HepG2 (cell line): ENCODE results near the gene TMEM121. TPM values are rescaled to one million over a fixed set of nuclear protein-coding genes. Genes with fewer than 3 reads are reported as not detected.

ENCODE experiments used
- ELF1 ChIP-seq: sonication (generic); formaldehyde crosslinking; IDR thresholded peaks from 2 replicates; pipeline ENCODE4 v1.4.0; 2020; ENCODE audit warnings: missing genetic modification reagents
- MED13 ChIP-seq: sonication (generic); formaldehyde crosslinking; IDR thresholded peaks from 2 replicates; pipeline ENCODE4 v1.5.0; 2020; ENCODE audit warnings: missing genetic modification reagents
- MIXL1 ChIP-seq: IDR thresholded peaks from 2 replicates; pipeline ENCODE4 v1.6.1; 2016
- POLR2AphosphoS5 ChIP-seq: IDR thresholded peaks from 2 replicates; pipeline ENCODE4 v1.6.1; 2012; ENCODE audit warnings: low read depth, low read length
- SMAD9 ChIP-seq: sonication (generic); formaldehyde crosslinking; IDR thresholded peaks from 2 replicates; pipeline ENCODE4 v1.5.1; 2020; ENCODE audit warnings: mild to moderate bottlenecking, missing genetic modification reagents
- YY1 ChIP-seq: IDR thresholded peaks from 2 replicates; pipeline ENCODE4 v1.6.1; 2011; ENCODE audit warnings: low read length, low read depth, moderate library complexity, mild to moderate bottlenecking; ENCODE audit not compliant: insufficient read depth, insufficient replicate concordance
- ZKSCAN8 ChIP-seq: IDR thresholded peaks from 2 replicates; pipeline ENCODE4 v1.6.1; 2016; ENCODE audit warnings: borderline replicate concordance, missing genetic modification reagents, missing compliant biosample characterization
- ZNF335 ChIP-seq: sonication (generic); formaldehyde crosslinking; IDR thresholded peaks from 2 replicates; pipeline ENCODE4 v1.4.0; 2020; ENCODE audit warnings: missing genetic modification reagents
- ZNF788 ChIP-seq: sonication (generic); formaldehyde crosslinking; IDR thresholded peaks from 2 replicates; pipeline ENCODE4 v1.5.0; 2020; ENCODE audit warnings: mild to moderate bottlenecking, missing genetic modification reagents, borderline replicate concordance
- ZSCAN31 ChIP-seq: sonication (generic); formaldehyde crosslinking; IDR thresholded peaks from 2 replicates; pipeline ENCODE4 v1.5.0; 2020; ENCODE audit warnings: low read depth, mild to moderate bottlenecking, missing genetic modification reagents
- polyA plus RNA-seq, 8 experiments: library from polyadenylated mRNA; depleted of rRNA in 3 of 8; stranded (reverse) in 7 of 8; unstranded in 1 of 8; fragments of >200 nt; fragmentation: Illumina TruSeq in 4 of 8; extraction: Trizol in 4 of 8; gene quantifications; 2 replicates each; pipeline versions ENCODE4 v1.2.1 to v1.2.3, GENCODE V29; 2011 to 2016; ENCODE audit warnings: low read depth in 4 of 8, missing spikeins in 1 of 8, mixed read lengths in 1 of 8; ENCODE audit not compliant: insufficient read depth in 1 of 8
- total RNA-seq, 5 experiments: library from RNA; depleted of rRNA; stranded (reverse); fragments of >200 nt; fragmentation: Illumina TruSeq; extraction: Trizol; gene quantifications; 2 replicates each; pipeline ENCODE4 v1.2.3, GENCODE V29; 2016; ENCODE audit warnings: low read depth in 1 of 5
- TF ChIP-seq, protein P1 (sequence below): sonication (generic); formaldehyde crosslinking; IDR thresholded peaks from 2 replicates; pipeline ENCODE4 v1.4.0; 2020; ENCODE audit warnings: missing genetic modification reagents, borderline replicate concordance
- TF ChIP-seq, protein P2 (sequence below): sonication (generic); formaldehyde crosslinking; IDR thresholded peaks from 2 replicates; pipeline ENCODE4 v1.4.0; 2020; ENCODE audit warnings: missing genetic modification reagents
- TF ChIP-seq, protein P3 (sequence below): sonication (generic); formaldehyde crosslinking; IDR thresholded peaks from 2 replicates; pipeline ENCODE4 v1.5.0; 2020; ENCODE audit warnings: mild to moderate bottlenecking, missing genetic modification reagents
- TF ChIP-seq, protein P4 (sequence below): sonication (generic); formaldehyde crosslinking; IDR thresholded peaks from 2 replicates; pipeline ENCODE4 v1.4.0; 2020; ENCODE audit warnings: missing genetic modification reagents
- TF ChIP-seq, protein P5 (sequence below): fragments of 450-650 bp; IDR thresholded peaks from 2 replicates; pipeline ENCODE4 v1.6.1; 2017; ENCODE audit warnings: mild to moderate bottlenecking

TMEM121 gene
- total and polyA plus RNA-seq, 2 of the 13 experiments (the other 11 are each of a cell fraction or from before 2014, with no cell fraction given) = 6.6 to 19.0 TPM

DNA sequence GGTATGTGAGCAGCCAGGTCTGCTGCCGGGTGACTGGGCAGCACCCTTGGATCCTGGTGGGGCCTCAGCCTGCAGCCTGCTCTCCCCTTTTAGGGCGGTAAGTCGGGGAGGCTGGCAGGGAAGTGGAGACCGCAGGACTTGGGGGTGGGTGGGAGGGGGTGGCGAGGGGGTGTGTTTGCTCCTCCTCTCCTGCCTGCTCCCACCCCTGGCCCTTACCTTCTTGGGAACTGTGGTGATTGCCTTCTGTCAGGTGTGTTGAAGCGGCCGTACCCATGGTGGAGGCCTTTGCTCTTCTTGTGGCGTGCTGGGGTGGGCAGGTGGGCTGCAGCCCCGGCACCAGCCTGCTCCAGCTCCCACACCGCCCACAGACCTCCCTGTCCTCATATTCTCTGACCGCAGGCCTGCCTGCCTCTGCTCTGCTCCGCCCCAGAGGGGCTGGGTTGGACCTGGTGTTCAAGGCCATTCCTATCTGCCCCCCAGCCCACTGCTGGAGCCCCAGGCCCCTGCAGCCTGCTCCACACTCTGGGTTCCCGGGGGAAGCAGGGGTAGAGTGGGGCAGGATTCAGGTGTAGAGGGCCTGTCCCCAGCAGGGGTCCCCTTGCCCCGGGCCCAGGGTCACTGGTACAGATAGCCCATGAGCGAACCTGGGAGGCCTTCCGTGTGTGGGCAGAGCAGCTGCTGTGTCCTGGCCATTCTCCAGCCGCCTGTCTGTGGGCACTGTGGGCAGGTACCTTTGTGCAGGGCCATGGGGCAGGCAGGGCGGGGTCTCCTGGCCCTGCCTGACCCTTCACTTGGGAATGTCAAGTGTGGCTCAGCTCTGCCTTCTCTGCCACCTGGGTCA, 30.2 kb upstream of the TMEM121 start (continued):
- peak; percentile 39; the same call in 1 of the 2 replicates for TF ChIP-seq ZKSCAN8 (CRISPR knock-in tag)
- TF ChIP-seq ZSCAN31 = no peak
- 0 out of 2 replicates have a peak, but pooled peaks have one; percentile 23 for TF ChIP-seq ZNF335 (CRISPR knock-in tag)
- TF ChIP-seq ZNF788 = peak; percentile 60; the same call in 1 of the 2 replicates
- TF ChIP-seq POLR2AphosphoS5 = peak; percentile 90
- TF ChIP-seq YY1 = peak; percentile 60
- no peak; the same call in 1 of the 2 replicates for TF ChIP-seq MED13
- TF ChIP-seq, protein P1, sequence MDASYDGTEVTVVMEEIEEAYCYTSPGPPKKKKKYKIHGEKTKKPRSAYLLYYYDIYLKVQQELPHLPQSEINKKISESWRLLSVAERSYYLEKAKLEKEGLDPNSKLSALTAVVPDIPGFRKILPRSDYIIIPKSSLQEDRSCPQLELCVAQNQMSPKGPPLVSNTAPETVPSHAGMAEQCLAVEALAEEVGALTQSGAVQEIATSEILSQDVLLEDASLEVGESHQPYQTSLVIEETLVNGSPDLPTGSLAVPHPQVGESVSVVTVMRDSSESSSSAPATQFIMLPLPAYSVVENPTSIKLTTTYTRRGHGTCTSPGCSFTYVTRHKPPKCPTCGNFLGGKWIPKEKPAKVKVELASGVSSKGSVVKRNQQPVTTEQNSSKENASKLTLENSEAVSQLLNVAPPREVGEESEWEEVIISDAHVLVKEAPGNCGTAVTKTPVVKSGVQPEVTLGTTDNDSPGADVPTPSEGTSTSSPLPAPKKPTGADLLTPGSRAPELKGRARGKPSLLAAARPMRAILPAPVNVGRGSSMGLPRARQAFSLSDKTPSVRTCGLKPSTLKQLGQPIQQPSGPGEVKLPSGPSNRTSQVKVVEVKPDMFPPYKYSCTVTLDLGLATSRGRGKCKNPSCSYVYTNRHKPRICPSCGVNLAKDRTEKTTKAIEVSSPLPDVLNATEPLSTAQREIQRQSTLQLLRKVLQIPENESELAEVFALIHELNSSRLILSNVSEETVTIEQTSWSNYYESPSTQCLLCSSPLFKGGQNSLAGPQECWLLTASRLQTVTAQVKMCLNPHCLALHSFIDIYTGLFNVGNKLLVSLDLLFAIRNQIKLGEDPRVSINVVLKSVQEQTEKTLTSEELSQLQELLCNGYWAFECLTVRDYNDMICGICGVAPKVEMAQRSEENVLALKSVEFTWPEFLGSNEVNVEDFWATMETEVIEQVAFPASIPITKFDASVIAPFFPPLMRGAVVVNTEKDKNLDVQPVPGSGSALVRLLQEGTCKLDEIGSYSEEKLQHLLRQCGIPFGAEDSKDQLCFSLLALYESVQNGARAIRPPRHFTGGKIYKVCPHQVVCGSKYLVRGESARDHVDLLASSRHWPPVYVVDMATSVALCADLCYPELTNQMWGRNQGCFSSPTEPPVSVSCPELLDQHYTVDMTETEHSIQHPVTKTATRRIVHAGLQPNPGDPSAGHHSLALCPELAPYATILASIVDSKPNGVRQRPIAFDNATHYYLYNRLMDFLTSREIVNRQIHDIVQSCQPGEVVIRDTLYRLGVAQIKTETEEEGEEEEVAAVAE (CRISPR knock-in tag) = no peak
- TF ChIP-seq, protein P2, sequence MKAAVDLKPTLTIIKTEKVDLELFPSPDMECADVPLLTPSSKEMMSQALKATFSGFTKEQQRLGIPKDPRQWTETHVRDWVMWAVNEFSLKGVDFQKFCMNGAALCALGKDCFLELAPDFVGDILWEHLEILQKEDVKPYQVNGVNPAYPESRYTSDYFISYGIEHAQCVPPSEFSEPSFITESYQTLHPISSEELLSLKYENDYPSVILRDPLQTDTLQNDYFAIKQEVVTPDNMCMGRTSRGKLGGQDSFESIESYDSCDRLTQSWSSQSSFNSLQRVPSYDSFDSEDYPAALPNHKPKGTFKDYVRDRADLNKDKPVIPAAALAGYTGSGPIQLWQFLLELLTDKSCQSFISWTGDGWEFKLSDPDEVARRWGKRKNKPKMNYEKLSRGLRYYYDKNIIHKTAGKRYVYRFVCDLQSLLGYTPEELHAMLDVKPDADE (CRISPR knock-in tag) = no peak
- TF ChIP-seq, protein P3, sequence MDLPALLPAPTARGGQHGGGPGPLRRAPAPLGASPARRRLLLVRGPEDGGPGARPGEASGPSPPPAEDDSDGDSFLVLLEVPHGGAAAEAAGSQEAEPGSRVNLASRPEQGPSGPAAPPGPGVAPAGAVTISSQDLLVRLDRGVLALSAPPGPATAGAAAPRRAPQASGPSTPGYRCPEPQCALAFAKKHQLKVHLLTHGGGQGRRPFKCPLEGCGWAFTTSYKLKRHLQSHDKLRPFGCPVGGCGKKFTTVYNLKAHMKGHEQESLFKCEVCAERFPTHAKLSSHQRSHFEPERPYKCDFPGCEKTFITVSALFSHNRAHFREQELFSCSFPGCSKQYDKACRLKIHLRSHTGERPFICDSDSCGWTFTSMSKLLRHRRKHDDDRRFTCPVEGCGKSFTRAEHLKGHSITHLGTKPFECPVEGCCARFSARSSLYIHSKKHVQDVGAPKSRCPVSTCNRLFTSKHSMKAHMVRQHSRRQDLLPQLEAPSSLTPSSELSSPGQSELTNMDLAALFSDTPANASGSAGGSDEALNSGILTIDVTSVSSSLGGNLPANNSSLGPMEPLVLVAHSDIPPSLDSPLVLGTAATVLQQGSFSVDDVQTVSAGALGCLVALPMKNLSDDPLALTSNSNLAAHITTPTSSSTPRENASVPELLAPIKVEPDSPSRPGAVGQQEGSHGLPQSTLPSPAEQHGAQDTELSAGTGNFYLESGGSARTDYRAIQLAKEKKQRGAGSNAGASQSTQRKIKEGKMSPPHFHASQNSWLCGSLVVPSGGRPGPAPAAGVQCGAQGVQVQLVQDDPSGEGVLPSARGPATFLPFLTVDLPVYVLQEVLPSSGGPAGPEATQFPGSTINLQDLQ (CRISPR knock-in tag) = no peak
- TF ChIP-seq, protein P4, sequence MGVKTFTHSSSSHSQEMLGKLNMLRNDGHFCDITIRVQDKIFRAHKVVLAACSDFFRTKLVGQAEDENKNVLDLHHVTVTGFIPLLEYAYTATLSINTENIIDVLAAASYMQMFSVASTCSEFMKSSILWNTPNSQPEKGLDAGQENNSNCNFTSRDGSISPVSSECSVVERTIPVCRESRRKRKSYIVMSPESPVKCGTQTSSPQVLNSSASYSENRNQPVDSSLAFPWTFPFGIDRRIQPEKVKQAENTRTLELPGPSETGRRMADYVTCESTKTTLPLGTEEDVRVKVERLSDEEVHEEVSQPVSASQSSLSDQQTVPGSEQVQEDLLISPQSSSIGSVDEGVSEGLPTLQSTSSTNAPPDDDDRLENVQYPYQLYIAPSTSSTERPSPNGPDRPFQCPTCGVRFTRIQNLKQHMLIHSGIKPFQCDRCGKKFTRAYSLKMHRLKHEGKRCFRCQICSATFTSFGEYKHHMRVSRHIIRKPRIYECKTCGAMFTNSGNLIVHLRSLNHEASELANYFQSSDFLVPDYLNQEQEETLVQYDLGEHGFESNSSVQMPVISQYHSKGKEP (CRISPR knock-in tag) = peak; percentile 76; the same call in 1 of the 2 replicates
- peak; percentile 48; the same call in 1 of the 2 replicates for TF ChIP-seq MIXL1 (CRISPR knock-in tag)
- no peak for TF ChIP-seq SMAD9 (CRISPR knock-in tag)
- peak; percentile 16; the same call in 1 of the 2 replicates for TF ChIP-seq ELF1 (CRISPR knock-in tag)
- TF ChIP-seq, protein P5, sequence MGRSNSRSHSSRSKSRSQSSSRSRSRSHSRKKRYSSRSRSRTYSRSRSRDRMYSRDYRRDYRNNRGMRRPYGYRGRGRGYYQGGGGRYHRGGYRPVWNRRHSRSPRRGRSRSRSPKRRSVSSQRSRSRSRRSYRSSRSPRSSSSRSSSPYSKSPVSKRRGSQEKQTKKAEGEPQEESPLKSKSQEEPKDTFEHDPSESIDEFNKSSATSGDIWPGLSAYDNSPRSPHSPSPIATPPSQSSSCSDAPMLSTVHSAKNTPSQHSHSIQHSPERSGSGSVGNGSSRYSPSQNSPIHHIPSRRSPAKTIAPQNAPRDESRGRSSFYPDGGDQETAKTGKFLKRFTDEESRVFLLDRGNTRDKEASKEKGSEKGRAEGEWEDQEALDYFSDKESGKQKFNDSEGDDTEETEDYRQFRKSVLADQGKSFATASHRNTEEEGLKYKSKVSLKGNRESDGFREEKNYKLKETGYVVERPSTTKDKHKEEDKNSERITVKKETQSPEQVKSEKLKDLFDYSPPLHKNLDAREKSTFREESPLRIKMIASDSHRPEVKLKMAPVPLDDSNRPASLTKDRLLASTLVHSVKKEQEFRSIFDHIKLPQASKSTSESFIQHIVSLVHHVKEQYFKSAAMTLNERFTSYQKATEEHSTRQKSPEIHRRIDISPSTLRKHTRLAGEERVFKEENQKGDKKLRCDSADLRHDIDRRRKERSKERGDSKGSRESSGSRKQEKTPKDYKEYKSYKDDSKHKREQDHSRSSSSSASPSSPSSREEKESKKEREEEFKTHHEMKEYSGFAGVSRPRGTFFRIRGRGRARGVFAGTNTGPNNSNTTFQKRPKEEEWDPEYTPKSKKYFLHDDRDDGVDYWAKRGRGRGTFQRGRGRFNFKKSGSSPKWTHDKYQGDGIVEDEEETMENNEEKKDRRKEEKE = no peak
